Measurements from ENCODE around the gene CUL4B. TPM values are rescaled to one million over a fixed set of nuclear protein-coding genes. Genes with fewer than 3 reads are reported as not detected.

CUL4B gene
- total and polyA plus RNA-seq, 10 of the 15 experiments (the other 5 are each of a cell fraction or from before 2014, with no cell fraction given), result 11.0 to 37.3 (median 24.4) TPM

DNA sequence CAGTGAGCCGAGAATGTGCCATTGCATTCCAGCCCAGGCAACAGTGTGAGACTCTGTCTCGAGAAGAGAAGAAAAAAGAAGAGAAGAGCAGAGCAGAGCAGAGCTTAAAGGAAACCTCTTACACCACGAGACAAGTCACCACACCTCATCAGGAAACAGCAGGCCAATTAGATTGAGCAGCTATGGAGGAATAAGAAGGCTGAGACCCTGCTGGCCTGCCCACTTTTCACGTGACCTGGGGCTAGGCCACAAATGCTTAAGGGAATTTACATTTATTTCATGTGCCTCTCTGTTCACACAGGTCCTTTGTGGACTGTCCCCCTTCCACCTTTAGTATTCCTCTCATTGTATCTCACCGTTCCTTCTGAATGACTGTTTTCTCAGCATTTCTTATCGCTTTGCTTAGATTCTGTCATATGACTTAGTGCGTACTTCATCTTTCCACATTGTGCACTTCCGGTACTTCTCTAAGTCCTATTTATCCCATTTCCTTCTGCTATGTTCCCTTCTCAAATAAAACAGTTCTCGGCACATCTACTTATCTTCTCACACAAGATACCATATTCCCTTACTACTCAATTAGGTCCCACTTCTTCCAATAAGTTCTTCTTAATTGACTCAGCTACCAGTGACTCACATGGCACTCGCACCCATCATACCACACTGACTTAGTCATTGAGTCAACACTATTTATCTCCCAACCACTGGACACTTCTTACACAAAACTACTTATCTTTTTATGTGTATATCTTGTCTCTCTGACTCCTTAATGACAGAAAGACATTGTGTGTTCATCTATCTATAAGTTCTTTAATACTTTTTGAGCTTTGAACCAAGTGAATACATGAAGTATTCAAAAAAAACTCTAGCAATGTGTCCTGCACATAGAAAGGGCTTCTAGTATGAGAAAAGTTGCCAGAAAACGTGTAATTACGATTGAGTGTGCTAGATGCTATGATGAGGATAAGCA, 11.0 kb downstream of the CUL4B start:
- no peaks in the 10 kb centered on the region for H3K9me3 ChIP-seq (replicated peaks; ENCODE audit: control insufficient read depth, insufficient read depth, low read length)
- no peak overlapping the region for H3K9ac ChIP-seq (ENCODE audit: control insufficient read depth, insufficient read depth, low read length)
- no TSS peak for BruUV-seq (replicated peaks)
- DNase-seq (ENCODE audit: low read depth, low spot score) (no peak), ATAC-seq (no peak), FAIRE-seq (no peak)
- in situ Hi-C loops (cut with MboI) (no loop called here), intact Hi-C loops (cut with micrococcal nuclease; ENCODE audit: unreplicated experiment) (no loop called here)
- no peaks in the 10 kb centered on the region; a peak in 2 of 4 replicates for H3K36me3 ChIP-seq (ENCODE audit: control insufficient read depth in 2 of 2, insufficient read depth in 2 of 2, low read length in 1 of 2)
- TF ChIP-seq, protein P1, sequence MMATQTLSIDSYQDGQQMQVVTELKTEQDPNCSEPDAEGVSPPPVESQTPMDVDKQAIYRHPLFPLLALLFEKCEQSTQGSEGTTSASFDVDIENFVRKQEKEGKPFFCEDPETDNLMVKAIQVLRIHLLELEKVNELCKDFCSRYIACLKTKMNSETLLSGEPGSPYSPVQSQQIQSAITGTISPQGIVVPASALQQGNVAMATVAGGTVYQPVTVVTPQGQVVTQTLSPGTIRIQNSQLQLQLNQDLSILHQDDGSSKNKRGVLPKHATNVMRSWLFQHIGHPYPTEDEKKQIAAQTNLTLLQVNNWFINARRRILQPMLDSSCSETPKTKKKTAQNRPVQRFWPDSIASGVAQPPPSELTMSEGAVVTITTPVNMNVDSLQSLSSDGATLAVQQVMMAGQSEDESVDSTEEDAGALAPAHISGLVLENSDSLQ (IDR thresholded peaks at IDR 0.05), result no peak
- no peak for TF ChIP-seq ZBTB4 (CRISPR knock-in tag; IDR thresholded peaks at IDR 0.05)
- TF ChIP-seq HCFC1 (IDR thresholded peaks at IDR 0.05; ENCODE audit: low read length), result no peak
- TF ChIP-seq ZNF384 (IDR thresholded peaks at IDR 0.05; ENCODE audit: borderline replicate concordance, low read depth, low read length), result no peak
- TF ChIP-seq SUPT20H (IDR thresholded peaks at IDR 0.05; ENCODE audit: borderline replicate concordance, control insufficient read depth, low read depth, low read length), result no peak
- no peak for TF ChIP-seq ZNF687 (IDR thresholded peaks at IDR 0.05)
- no peak for TF ChIP-seq TCF3 (IDR thresholded peaks at IDR 0.05; ENCODE audit: borderline replicate concordance, insufficient read depth, low read depth, low read length)
- no peak for TF ChIP-seq STAT1 (conservative IDR thresholded peaks at IDR 0.05)
- TF ChIP-seq ZZZ3 (IDR thresholded peaks at IDR 0.05; ENCODE audit: control insufficient read depth, insufficient read length, low read depth), result no peak
- no peak for TF ChIP-seq IKZF2 (IDR thresholded peaks at IDR 0.05)
- TF ChIP-seq NR2C2 (IDR thresholded peaks at IDR 0.05; ENCODE audit: borderline replicate concordance, control insufficient read depth, insufficient read length, low read depth), result no peak
- no peak for TF ChIP-seq SPI1 (IDR thresholded peaks at IDR 0.05; ENCODE audit: borderline replicate concordance, insufficient read depth, low read depth, low read length)
- H3K27me3 ChIP-seq (replicated peaks in 1 of 2; ENCODE audit: control insufficient read depth in 2 of 2, insufficient read depth in 2 of 2, low read length in 1 of 2), result no peaks in the 10 kb centered on the region
- H3K4me3 ChIP-seq, result no peak overlapping the region
- H3K79me2 ChIP-seq (ENCODE audit: control insufficient read depth, insufficient read depth, low read length), result peaks cover 3% of the 10 kb centered on the region
- ChIA-PET SMC1A (ENCODE audit: uncharacterized antibody, unreplicated experiment) (no interaction called here), POLR2A (no interaction called here), CTCF (no interaction called here), RAD21 (ENCODE audit: unreplicated experiment) (no interaction called here)
- H2AFZ ChIP-seq (ENCODE audit: control insufficient read depth, low read depth, low read length), result no peak overlapping the region
- H4K20me1 ChIP-seq (ENCODE audit: control insufficient read depth, insufficient read depth), result no peaks in the 10 kb centered on the region
- no peaks in the 10 kb centered on the region for H3K4me1 ChIP-seq (ENCODE audit: control insufficient read depth, insufficient read depth, low read length)
- H3K27ac ChIP-seq (ENCODE audit: control insufficient read depth, insufficient read depth), result no peak overlapping the region
- WGBS (ENCODE audit: insufficient coverage, insufficient replicate concordance, low lambda C conversion rate, missing lambda C conversion rate), result 59% methylated on average over 12 of the region's 12 CpGs
- H3K4me2 ChIP-seq (ENCODE audit: control insufficient read depth, insufficient read depth), result no peak overlapping the region

Data from GM12878 (cell line).